ENCODE results near the gene ZBTB7A. TPM values are rescaled to one million over a fixed set of nuclear protein-coding genes. Genes with fewer than 3 reads are reported as not detected.

Gene ZBTB7A
- total RNA-seq, 1 donor from 2014 or later = 51.9 TPM

- peak; percentile 78 for DNase-seq
- Histone ChIP-seq H3K27me3 (ENCODE audit: low read depth) (no peaks in the 10 kb centered on the region), H3K4me3 (peak overlapping the region; percentile 81), H3K27ac (peak overlapping the region; percentile 91), H3K4me1 (peaks cover 64% of the 10 kb centered on the region), H3K9me3 (no peaks in the 10 kb centered on the region), H3K36me3 (peaks cover 6% of the 10 kb centered on the region)
- no peak for ATAC-seq
- intact Hi-C loops (cut with DNase I) = no loop called here
- no peak for TF ChIP-seq CTCF (IDR thresholded peaks at IDR 0.05)
Observed at GRCh38 chr19:4064496-4065260, 2.0 kb downstream of the ZBTB7A start.

- intact Hi-C loops (cut with DNase I) = no loop called here
- H3K4me3 ChIP-seq = peak overlapping the region; percentile 81
- H3K4me1 ChIP-seq = peaks cover 66% of the 10 kb centered on the region
- DNase-seq (no peak), ATAC-seq (no peak)
- H3K36me3 ChIP-seq = peaks cover 6% of the 10 kb centered on the region
- no peaks in the 10 kb centered on the region for H3K9me3 ChIP-seq
- no peaks in the 10 kb centered on the region for H3K27me3 ChIP-seq (ENCODE audit: low read depth)
- H3K27ac ChIP-seq = peak overlapping the region; percentile 91
- no peak for TF ChIP-seq CTCF (IDR thresholded peaks at IDR 0.05)
Observed at GRCh38 chr19:4064149-4064495, 2.6 kb downstream of the ZBTB7A start.

GRCh38 chr19:4063369-4064148, 3.1 kb downstream of the ZBTB7A start:
- intact Hi-C loops (cut with DNase I) = no loop called here
- H3K4me1 ChIP-seq = peaks cover 67% of the 10 kb centered on the region

GRCh38 chr19:4062419-4063368, 4.0 kb downstream of the ZBTB7A start:
- Histone ChIP-seq H3K9me3 (no peaks in the 10 kb centered on the region), H3K4me1 (peaks cover 68% of the 10 kb centered on the region), H3K36me3 (peaks cover 6% of the 10 kb centered on the region), H3K27ac (peak overlapping the region; percentile 94), H3K27me3 (ENCODE audit: low read depth) (no peaks in the 10 kb centered on the region), H3K4me3 (peak overlapping the region; percentile 81)
- intact Hi-C loops (cut with DNase I) = no loop called here
- ATAC-seq (no peak), DNase-seq (peak; percentile 50)
- no peak for TF ChIP-seq CTCF (IDR thresholded peaks at IDR 0.05)

More at GRCh38 chr19:4063369-4064148, 3.1 kb downstream of the ZBTB7A start:
- H3K9me3 ChIP-seq = no peaks in the 10 kb centered on the region
- H3K36me3 ChIP-seq = peaks cover 6% of the 10 kb centered on the region
- peak overlapping the region; percentile 81 for H3K4me3 ChIP-seq
- DNase-seq (peak; percentile 54), ATAC-seq (no peak)
- peak overlapping the region; percentile 91 for H3K27ac ChIP-seq
- no peaks in the 10 kb centered on the region for H3K27me3 ChIP-seq (ENCODE audit: low read depth)
- no peak for TF ChIP-seq CTCF (IDR thresholded peaks at IDR 0.05)
